NCI-H187 (cell line): ENCODE data around the gene SORCS3.

Experiments
- DNase-seq, 2 experiments: peaks; one replicate each; lab custom pipeline; 2025; lab: John Stamatoyannopoulos, UW

SORCS3 gene

DNA sequence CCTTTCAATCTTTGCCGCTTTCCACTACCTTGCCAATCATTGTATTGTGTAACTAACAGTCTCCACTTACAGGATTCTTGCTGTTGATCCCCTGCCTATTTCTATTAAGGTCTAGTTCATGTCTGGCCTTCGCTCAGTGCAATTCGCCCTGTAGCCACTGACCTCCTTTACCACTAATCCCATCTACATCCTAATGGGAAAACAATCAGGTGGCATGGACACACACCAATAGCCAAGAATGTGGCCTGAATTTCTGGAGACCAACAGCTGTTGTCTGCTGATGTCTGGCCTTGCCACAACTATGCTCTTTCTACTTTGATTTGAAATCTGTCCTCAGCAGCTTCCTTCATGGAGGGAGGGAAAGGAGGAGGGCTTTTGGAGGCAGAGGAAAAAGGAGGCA is 546.2 kb downstream of the SORCS3 start:
- DNase-seq: no peak

DNA sequence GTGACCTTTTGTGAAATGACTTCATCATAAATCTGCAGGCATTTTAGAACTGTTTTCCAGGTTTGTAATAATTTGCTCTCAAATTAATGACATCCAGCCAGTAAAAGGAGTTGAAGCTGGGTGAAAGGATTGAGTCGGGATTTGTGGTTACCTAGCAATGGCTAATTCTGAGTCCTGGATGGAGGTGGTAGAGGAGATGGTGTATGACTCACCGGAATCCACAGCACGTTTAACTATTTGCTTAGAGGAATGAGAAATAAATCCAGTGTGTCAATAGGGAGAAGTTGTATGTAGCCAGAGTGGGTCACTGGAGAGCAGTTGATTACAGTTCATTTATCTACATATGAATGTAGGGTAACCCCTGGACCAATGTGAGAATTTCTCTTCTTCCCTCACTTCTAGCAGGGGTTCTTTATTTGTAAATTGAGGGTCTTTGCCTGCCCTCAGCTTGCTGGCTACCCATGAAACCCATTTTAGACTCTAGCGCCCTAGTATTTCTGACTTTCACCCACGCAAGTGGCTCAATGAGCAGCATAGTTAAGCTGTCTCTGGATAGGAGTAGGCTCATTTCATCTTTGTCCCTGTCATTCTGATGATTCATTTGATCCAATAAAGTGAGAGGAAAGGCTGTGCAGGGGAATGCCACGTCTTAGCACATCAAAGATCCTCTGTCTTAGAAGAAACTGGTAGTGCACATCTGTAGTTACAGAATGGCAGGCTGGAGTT is 547.8 kb downstream of the SORCS3 start:
- no peak for DNase-seq

GRCh38 chr10:105189463-105189800 is 548.3 kb downstream of the SORCS3 start:
- no peak for DNase-seq

GRCh38 chr10:105192146-105192545 is 551.1 kb downstream of the SORCS3 start:
- no peak for DNase-seq

GRCh38 chr10:105192861-105193260 is 551.8 kb downstream of the SORCS3 start:
- no peak for DNase-seq

DNA sequence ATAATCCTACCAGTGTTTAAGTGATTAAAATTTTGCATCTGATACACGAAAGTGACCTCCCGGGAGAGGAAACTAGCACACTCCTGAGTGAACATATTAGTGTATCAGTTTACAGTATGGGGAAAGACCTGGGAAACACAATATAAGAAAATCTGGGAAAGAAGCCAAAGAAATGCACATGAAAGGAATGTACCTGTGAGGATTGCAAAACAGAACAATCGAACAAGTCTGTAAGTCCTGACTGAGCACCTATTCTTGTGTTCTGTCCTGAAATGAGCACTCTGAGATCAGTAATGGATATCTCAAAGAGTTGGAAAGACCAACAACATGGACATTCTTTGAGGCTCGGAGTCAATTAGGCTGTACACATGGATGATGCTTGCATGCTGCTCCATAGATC is 554.7 kb downstream of the SORCS3 start:
- no peak for DNase-seq

- no peak for DNase-seq
Observed at GRCh38 chr10:105197598-105198364, 556.7 kb downstream of the SORCS3 start.

DNA sequence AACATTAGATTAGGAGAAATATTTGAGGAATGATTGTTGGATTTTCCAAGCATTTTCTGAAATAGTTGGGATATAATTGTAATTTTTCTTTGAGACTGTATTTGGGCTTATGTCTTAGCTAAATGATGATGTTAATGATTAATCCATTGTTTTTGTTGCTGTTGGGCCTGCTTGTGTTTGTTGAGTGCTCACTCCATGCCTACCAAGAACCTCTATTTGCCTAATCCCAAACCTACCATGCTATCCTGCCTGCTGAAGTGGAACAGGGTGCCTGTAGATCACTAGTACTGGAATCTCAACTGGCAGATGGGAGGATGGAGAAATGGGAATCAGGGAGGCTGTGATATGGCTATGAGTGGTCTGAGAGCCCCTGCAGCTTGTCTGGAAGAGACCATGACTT is 565.5 kb downstream of the SORCS3 start:
- no peak for DNase-seq

DNA sequence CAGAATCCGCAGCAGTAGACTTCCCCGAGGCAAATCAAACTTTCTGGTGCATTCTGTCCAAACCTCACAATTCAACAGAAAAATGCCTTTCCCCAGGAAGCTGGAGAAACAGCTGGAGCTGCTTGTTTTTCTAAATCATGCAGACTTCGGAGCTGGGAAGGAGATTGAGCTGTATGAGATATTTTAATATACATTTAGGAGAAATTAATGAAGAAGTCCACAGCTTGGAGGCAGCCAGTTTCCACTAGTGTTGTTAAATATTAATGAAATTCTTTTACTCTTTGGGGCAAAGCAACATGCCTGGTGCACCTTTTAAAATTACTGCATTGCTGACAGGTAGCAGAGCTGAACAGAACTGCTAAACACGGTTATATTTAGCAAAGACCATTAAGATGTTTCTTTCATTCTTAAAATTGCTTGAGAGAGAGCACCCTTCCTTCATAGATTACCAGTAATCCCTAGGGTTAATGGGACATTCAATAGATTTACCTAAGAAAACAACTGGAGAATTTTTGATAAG is 566.4 kb downstream of the SORCS3 start:
- DNase-seq: no peak

- no peak for DNase-seq
Observed at GRCh38 chr10:105210546-105210945, 569.5 kb downstream of the SORCS3 start.

DNA sequence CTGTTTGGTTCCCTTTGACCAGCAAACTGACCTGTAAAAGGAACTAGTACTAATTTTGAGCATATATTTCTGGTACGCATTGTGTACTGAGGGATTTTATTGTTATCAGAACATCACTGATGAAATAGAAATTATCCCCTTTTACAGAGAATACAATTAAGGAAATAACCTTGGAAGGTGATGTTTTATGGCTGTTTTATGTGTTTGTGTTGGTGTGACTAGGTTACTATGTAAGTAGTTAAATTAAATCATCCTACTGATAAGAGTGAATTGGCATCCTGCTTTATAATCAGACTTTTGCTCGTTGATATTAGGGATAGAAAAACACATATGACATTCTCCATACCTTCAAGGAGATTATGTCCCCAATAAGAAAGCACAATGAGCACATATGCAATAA is 596.6 kb downstream of the SORCS3 start:
- no peak for DNase-seq

DNA sequence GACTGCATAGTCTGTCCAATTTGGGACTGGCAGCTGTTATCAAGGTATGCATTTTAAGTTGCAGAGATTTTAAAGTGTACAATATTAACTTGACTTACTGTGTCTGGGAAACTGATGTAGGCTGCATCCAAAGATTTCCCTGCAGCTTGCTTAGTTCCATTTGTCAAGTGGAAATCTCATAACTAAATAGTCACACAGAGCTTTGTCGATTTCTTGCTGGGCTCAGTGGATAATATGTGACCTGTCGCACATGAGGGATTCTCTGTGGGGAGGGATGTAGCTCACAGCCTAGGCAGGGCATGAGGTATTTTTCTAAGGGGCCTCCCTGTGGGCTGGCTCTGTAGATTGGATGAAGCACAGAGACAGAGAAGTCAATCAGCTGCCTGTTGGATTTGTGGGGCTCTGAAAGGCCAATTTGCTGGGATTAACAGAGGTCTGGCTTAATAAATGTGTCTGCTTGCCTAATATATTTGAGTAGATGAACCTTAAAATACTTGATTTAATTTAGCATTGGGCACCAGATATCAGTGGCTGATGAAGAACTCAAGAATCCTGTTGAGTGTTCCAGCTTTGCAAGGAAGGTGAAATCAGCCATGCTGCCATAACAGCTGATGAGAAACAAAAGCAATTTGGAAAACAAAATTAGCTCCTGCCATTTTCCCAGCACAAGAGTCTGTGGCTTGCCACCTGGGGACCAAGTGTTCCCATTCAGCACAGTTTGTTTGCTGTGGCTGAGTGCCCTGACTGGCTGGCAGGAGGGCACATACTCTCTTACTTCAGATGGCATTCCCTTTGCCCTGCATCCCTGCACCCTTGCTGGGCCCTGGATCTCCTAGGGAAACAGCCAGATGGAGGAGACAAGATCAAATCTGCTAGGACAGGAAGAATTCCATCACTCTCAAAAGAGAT is 598.5 kb downstream of the SORCS3 start:
- no peak for DNase-seq

- DNase-seq: no peak
Observed at GRCh38 chr10:105241254-105241653, 600.2 kb downstream of the SORCS3 start.

DNA sequence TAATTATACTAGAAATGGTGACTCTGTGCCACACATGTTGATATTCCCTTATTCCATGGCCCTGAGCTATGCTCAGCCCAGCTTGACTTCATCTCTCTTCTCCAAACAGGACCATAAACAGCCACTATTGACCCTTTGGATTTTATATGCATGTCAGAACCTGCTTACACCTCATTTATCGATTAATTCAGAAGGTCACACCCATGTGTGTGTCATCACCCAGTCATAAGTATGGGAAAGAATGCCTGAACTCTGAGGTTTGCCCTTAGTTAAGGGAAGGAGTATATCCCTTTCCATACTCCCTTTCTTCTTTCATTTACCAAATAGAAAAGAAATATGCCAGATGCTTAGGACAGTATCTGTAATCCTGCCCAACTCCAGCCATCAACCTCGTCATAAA is 602.3 kb downstream of the SORCS3 start:
- DNase-seq: no peak

DNA sequence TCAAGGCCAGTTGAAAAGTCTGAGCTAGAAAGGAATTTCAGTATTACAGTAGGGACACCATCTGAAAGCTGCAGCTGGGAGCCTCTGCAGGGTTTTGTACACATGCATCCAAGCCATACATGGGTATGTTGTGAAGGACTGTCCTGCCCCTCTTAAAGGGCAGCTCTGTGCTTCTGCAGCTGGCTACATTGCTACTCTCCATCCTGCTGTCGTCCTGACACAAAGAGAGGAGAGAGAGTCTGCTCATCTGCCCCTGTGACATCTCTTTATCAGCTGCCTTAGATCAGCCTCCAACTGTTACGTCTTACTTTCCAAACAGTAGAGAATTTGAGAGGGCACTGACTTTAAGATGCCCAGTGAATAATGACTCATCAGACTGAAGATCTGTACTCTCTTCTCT is 602.7 kb downstream of the SORCS3 start:
- no peak for DNase-seq

- DNase-seq: no peak
Observed at GRCh38 chr10:105247831-105248499, 606.9 kb downstream of the SORCS3 start.

DNA sequence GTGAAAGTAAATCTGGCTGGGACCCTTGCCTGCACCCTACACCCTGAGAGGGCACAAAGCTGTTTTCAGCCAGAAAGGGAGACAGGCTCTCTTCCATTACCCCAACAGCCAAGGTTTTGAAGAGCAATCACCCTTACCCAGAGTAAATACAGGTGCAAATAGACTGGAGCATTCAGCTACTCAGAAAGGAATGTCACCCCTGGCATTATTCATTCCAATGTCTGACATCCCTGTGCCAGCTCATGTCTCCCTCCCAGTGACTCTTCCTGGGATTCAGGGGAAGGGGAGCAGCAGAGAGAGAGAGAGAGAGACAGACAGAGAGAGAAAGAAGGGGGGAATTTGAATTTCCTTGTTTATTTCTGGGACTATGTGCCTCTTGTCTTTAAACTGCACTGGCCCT is 611.8 kb downstream of the SORCS3 start:
- DNase-seq: no peak

GRCh38 chr10:105253515-105254212 is 612.6 kb downstream of the SORCS3 start:
- no peak for DNase-seq

DNA sequence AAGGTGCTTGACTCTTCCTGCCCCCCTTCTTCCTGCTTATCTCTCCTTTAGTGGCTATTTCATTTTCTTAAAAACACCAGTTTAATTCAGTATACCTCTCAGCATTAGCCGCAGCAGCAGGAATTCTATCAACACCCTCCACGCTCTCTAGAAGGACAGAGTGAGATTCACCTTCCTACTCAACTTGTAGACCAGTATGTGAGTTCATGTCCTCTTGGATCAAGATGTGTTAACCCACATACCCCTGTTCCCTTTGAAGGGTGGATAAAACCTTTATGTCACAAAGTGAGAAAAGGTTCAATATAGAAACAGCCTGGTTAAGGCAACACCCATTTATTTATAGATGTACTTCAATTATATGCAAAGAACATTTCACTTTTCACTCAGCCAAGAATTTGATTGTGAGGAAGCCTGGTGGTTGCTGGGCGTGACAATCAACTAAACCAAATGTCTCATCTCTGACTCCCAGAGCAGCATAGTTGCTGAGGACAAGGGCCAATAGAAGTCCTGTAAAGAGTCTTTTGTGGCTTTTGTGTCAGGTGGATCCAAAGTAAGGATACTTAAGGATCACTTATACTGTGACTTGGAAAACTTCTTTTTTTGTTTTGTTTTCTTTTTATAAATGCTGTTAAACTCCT is 617.1 kb downstream of the SORCS3 start:
- DNase-seq: no peak

DNA sequence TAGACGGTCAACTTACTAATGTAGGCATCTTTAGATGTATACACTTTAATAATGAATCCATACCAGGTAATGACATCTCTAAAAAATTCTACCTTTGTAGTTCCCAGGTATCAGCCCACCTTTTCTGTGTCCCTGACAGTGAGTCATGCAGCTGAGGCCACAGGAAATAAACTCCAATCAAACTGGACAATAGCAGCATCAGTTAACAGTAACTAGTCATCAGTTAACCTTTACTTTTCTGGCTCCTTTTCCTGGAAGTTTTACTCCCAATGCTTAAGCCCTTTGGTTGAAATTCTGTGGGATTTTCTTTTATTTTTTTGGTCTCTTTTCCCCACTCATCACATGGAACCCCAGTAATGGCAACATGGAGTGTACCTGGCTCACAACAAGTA is 617.6 kb downstream of the SORCS3 start:
- no peak for DNase-seq

DNA sequence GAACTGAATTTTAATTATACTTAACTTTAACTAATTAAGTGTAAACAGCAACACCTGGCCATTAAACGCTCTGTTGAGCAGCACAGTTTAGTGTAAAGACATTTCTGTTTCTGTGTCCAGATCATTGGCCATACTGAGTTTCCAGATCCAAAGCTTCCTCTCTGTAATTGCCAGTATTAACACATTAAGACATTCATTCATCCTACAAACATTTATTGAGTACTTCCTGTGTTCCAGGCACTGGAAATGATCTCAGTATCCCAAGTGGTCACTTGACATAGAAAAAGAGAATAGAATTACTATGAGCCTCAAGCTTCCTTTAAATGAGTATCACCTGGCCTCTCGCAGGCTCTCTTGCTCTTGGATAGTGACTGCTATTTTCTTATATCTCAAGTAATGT is 618.1 kb downstream of the SORCS3 start:
- no peak for DNase-seq
